HG02642 (cell line): ENCODE data around the gene PAMR1.
"Not testable (repeated sequence)": the region's sequence is repeated elsewhere in the genome, so short reads cannot be mapped to it uniquely, and the experiment has no call there.

Source experiments
- ATAC-seq: cut with Tn5 transposase; IDR thresholded peaks from one replicate; pipeline ENCODE4 v1.9.1; 2021; ENCODE audit warnings: mild to moderate bottlenecking; ENCODE audit not compliant: unreplicated experiment, poor library complexity

Gene PAMR1, protein sequence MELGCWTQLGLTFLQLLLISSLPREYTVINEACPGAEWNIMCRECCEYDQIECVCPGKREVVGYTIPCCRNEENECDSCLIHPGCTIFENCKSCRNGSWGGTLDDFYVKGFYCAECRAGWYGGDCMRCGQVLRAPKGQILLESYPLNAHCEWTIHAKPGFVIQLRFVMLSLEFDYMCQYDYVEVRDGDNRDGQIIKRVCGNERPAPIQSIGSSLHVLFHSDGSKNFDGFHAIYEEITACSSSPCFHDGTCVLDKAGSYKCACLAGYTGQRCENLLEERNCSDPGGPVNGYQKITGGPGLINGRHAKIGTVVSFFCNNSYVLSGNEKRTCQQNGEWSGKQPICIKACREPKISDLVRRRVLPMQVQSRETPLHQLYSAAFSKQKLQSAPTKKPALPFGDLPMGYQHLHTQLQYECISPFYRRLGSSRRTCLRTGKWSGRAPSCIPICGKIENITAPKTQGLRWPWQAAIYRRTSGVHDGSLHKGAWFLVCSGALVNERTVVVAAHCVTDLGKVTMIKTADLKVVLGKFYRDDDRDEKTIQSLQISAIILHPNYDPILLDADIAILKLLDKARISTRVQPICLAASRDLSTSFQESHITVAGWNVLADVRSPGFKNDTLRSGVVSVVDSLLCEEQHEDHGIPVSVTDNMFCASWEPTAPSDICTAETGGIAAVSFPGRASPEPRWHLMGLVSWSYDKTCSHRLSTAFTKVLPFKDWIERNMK

DNA sequence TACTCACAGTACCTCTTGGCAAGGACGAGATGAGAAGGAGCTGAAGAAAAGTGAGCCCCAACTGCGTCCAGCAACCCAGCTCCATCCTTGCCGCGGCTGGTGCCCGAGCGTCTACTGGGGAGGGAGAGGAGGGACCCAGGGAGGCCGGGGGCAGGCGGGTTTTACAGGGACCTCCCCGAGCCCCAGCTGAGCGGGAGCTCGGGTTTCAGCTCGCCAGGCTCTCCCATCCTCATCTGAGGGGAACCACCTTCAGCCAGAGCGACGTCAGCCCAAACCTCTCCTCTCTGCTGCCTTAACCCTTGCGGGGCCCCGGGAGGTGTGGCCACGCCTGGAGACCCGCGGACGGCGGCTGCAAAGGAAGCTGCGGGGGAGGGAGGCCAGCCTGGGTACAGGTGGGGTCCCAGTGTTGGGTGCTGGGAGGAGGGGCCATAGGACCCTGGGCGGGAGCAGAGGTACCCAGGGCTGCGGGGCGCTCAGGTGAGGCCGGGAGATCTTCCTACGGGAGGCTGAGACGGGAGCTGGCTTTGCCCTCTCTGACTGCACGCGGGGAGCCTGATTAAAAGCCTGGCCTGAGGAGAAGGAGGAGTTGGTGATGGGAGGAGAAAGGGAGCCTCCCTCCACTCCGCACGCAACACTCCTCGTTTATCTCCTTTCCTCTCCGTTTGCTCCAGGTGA, at the start of gene PAMR1:
Gene PAMR1, minus strand, starts transcription at position 116 of the 675 bp plus-strand sequence. Its CDS starts 31 bp downstream, at position 85.
- ATAC-seq: no peak

DNA sequence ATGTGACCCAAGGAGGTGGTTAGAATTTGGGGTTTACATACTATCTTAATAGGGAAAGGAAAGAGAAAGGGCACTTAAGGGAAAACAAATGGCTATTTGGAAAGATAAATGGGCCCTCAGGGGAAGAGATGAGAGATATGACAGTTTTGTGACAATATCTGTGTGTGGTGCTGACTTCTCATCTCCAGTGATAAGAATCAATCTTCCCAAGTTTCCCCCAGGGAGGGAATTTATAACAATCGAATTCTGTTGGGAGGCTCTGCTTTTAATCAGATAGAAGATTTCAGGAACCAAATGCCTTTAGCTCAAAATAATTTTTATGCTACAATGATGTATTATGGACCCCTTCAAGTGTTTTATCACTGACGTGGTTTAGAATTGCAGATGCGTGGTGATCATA, 46.3 kb upstream of the PAMR1 start:
- ATAC-seq: no peak

DNA sequence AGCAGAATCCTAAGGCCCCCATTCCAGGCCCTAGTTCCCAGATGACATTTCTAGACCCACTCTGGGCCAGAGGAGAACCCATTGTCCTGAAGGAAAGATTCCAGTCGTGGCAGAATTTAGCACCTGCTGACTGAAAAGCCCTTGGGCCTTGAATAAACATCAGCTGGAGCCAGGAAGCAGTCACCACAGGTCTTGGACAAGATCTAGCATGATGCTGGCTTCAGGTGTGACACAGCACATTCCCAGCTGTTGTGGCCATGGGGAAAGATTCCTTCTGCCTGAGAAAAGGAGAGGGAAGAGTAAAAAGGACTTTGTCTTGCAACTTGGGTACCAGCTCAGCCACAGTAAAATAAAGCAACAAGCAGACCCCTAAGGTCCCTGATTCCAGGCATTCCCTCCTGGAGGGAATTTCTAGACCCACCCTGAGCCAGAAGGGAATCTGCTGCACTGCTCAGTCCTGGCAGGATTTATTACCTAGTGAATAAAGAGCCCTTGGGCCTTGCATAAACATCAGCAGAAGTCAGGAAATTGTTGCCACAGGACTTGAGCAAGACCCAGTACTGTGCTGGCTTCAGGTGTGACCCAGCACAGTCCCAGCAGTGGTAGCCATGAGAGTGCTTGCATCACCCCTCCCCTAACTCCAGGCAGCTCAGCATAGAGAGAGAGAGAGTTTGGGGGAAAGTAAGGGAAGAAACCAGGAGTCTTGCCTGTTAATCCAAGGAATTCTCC, 42.5 kb upstream of the PAMR1 start:
- ATAC-seq: no peak

DNA sequence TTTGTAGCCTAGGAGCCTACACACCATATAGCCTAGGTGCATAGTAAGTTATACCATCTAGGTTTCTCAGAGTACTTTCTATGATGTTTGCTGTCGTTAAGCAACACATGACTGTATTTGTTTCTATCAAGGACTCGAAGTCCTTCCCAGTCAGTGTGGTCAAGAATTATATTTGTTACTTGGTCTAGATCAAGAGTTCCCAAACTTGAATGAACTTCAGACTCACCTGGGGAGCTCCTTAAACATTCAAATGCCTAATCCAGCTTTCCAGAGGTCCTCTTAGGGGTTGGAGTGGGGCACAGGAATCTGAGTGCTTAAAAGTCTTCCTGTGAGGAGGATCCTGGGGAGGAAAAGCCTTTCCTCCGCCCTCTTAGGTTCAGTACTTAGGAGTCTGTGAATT, 41.5 kb upstream of the PAMR1 start:
- no peak for ATAC-seq

DNA sequence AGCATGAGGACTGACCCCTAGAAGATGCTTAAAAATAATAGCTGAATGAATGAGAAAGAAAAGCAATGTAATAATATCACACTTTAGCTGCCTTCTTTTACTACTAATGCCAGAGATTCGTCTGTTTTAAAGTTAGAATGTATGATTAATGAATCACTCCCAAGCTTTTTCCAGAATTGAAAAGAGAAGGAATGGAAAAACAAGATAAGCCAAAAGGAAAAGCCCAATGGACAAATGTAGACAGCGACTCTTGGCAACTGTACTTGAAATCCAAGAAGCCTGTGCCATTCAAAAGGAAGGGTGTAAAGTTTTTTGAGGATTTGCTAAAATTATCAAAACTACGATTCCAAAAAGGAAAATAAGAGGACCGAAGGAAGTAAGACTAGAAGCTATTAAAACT, 40.8 kb upstream of the PAMR1 start:
- no peak for ATAC-seq

DNA sequence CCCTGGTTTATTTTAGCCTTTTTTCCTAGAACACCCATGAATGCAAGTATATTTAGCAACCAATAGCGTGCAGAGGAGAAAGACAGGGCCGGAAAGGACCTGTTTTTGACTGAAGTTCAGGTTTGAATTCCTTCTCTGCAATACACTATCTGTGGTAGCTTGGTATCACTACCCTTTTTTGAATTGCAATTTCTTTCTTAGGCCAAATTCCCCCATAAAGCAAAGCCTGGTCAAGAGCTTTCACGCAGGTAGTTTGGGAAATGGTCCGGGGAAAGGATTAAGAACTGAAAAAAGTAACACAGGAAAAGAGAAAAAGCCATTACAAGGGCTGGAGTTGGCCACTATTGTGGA, 38.8 kb upstream of the PAMR1 start:
- no peak for ATAC-seq

DNA sequence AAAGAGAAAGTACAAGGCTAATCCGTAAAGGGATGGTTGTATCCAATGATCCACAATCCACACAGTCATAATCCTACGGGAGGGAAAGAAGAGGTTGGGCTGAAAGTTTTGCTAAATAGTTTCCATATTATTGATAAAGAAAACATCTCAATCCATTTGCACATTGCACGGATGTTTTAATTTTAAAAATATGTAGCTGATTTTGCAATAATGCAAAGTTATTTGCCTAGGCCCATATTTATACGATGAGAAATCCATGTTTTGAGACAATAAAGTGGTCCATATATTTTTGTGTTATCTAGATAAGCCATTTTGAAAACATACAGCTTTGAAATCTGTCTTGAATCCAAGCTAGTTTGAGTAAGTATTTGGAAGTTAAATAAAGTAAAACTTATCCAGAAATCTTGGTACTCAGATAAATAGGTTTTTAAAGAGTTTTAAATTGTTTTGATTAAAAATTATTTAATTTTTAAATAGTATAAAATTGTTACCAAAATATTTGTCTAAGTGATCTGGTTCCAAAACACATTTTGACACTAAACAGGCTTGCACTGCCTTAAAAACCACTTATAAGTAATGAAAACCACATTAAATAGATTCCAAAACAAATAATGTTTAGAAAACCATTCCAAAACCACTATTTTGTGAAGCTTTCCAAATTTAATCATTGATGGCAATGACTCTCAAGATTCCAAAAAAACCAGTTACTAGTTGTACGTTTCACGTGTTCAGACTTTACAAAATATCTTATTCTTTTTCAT, 38.2 kb upstream of the PAMR1 start:
- ATAC-seq: no peak

DNA sequence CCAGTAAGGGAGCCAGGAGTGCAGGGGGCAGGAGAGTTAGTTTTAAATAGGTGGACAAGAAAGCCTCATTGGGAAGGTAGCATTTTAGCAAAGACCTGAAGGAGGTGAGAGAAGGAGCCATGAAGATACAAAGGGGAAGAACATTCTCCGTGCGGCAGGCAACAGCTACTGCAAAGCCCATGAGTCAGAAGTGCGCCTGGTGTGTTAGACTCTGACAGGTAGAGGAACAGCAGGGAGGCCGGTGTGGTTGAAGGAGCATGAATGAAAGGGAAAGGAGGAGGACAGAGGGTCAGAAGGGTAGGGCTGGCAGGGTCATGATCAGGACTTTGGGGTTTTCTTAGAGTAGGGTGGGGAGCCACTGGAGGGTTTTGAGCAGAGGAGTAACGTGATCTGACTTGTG, 34.5 kb upstream of the PAMR1 start:
- ATAC-seq: no peak

DNA sequence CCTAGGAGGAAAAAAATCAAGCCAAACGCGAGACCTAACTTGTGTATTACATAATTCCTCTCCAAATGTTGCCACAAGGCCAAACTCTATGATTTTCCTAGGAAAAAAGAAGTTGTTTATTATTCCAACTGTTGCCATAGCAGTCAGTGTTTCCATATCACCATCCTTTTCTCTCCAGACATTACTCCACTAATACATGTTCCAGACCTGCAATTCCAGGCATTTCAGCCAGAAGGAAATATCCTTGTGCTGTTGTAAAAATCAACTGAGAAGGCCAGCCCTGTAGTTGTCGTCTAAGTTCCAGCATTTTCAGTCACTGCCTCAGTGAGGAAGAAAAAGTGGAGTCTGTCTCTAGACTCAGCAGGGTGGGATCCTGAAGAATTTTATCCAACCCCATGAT, 33.1 kb upstream of the PAMR1 start:
- no peak for ATAC-seq

DNA sequence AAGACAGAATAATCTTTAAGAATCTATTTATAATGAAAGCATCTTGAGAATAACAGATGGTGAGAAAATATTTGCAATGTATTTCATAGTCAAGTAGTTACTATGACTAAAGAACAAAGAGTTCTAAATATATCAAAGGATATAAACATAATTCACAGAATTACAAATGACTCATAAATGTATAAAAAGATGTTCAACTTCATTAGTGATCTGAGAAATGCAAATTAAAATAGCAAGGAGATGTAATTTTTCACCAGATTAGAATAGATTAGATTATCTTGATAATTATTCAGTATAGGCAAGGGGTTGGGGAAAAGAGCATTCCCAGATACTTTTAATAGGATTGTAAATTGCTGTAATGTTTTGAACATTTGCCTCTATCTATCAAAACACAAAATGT, 30.1 kb upstream of the PAMR1 start:
- no peak for ATAC-seq

DNA sequence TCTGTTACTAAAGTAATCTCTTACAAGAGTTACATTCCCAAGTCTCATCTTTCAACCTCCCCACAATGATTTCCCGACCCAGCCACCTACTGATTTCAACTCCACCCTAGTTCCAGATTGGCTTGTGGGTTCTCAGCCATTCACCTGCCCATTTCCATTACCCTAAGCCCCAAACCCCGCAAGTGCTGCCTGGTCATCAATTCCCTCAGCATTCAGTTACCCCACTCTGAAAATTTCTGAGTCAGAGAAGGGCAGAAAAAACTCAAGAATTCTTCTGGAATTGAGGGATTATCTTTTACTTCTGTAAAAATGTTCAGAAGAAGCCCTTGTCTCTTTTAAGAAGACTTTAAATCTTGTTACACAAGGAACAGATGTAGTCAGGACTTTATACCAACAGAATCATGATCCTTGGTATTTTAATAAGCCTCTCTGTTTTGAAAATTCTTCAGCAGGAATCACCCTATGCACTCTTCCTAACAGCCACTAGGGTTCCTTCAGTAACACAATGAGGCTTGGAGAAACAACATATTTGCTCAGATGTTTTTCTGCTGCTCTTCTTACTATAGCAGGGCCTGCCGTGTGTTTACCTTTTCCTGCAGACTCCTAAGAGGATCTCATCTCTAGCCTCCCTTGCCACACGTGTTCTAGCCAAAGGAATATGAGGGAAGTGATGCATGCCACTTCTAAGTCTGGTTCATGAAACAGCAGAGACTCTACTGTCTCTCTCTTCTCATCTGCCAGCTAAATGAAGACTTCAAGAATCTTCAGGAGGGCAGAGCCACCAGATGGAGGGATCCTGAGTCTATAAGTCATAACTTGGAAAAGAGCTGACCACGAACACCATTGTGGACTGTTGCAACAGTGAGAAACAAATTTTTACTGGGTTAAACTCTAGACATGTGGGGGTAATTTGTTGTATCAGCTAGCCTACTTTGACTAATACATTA, 29.3 kb upstream of the PAMR1 start:
- ATAC-seq: no peak

DNA sequence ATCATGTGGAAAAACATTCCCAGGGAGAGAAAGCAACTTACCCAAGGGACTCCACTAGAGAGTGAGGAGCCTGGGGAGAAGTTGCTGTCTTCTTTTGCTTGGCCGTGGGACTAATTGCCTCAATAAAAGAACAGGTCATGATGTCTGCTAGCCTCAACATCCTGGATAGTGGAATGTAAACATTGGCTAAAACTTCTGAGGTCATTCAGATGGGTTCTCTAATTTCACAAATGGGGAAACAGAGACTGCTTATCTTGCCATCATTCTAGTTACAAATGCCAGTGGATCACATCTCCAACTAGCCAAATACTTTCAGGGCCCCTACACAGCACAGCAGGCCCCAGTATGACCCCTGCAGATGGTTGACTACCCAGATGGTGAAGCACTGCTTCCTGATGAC, 28.4 kb upstream of the PAMR1 start:
- ATAC-seq: no peak

DNA sequence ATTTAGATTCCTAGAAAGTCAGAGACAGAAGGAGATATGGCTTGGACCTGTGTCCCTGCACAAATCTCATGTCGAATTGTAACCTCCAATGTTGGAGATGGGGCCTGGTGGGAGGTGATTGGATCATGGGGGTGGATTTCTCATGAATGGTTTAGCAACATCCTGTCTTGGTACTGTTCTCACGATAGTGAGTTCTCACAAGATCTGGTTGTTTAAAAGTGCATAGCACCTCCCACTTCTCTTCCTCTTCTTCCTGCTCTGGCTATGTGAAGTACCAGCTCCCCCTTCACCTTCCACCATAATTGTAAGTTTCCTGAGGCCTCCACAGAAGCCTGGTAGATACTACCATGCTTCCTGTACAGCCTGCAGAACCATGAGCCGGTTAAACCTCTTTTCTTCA, 27.6 kb upstream of the PAMR1 start:
- ATAC-seq: no peak

DNA sequence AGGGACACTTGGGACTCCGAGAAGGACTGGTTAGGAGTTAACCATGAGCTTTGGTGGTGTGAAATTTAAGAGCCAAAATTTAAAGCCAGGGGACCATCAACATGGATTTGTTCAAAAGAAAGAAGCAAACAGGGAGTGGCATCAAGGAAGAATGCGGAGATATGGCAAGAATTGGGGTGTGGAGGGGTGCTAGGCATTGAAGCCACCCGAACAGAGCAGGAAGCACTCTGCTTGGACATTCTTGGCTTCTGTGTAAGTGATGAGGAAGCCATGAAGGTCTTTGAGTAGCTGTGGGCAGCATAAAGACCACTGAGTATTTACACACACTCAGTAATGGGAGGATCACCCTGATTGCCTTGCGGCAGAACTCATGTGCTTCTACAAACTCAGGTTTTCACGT, 27.2 kb upstream of the PAMR1 start:
- ATAC-seq: no peak

DNA sequence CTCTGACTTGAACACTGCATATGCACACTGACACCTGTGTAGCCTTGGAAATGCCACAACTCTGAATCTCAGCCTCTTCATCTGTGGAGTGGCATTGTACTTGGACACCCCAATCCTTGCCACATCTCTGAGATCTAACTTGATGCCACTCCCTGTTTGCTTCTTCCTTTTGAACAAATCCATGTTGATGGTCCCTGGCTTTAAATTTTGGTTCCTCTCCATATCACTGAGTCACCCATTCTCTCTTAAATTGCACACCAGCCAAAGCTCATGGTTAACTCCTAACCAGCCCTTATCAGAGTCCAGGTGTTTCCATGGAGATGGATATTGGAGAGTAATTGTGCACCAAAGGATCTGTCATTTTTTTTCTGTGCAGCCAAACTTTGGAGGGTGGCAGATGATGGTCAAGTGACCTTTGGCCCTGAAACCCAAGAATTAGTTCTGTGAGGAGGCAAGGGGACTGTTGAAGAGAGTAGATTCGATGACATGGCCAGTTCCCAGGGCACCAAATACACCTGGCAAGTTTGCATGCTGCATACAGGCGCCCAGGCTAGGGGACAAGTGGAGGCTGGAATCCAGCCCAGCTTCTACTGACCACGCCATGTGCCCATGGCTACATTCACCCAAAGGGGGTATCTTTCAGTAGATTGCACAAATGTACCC, 25.1 kb upstream of the PAMR1 start:
- no peak for ATAC-seq

DNA sequence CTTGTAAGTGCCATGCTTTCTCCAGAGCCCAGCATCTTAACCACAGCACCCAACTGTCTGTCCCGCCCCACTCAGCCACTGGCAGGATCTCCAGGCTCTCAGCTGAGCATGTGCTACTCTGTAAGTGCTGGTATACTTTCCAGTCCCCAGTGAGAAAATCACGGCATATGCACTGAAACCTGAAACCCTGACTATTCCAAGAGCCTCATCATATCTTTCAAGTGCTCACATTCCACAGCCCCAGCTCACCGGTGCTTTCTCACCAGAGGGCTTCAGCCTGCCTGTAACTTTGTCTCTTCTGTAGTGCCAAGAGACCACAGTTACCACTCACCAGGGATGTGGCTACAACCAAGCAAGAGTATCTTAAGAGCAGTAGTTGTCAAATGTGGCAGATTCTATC, 24.4 kb upstream of the PAMR1 start:
- ATAC-seq: no peak

DNA sequence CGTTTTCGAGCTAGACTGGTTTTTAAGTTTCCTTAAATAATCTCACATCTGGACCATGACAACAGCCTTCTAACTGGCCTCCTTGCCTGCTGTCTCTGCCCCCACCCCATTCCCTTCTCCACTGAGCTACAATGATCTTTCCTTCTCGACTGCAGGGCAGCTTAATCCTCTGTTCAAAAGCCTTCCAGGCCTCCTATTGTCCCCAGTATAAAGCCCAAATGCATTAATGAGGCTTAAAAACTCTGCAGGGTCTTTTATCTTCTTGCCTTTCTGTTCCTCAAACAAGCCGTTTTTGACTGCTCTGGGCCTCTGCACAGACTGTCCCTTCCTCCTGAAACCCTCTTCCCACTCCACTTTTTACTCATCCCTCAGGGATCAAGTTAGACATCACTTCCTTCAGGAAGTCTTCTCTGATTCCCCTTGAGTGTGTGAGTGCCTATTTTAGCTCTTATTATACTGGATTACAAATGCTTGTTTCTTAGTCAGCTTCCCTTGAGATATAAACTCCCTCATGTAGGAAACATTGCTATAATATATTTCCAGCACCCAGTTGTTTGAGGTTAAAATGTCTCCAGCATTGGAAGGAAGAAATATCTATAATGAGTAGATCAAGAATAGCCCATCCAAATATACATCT, 23.6 kb upstream of the PAMR1 start:
- ATAC-seq: no peak

DNA sequence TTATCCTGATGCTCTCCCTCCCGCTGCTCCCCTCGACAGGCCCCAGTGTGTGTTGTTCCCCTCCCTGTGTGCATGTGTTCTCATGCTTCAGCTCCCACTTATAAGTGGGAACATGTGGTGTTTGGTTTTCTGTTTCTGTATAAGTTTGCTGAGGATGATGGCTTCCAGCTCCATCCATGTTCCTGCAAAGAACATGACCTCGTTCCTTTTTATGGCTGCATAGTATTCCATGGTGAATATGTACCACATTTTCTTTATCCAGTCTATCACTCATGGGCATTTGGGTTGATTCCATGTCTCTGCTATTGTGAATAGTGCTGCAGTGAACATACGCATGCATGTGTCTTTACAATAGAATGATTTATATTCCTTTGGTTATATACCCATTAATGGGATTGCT, 22.6 kb upstream of the PAMR1 start:
- ATAC-seq: not testable (repeated sequence)
